GM04503 (cell line): ENCODE results near the gene PLB1.

Source experiments
- DNase-seq: peaks from one replicate; pipeline ENCODE4 v3.0.0-alpha.2; 2012; ENCODE audit warnings: low read depth

Gene PLB1

GRCh38 chr2:28668106-28668814 lies 172.4 kb downstream of the PLB1 start:
- no peak for DNase-seq

GRCh38 chr2:28668880-28669279 lies 173.0 kb downstream of the PLB1 start:
- DNase-seq: no peak

- DNase-seq: no peak
Observed at GRCh38 chr2:28670856-28671255, 175.0 kb downstream of the PLB1 start.

- DNase-seq: no peak
Observed at GRCh38 chr2:28673338-28673737, 177.5 kb downstream of the PLB1 start.

GRCh38 chr2:28674062-28674712 lies 178.3 kb downstream of the PLB1 start:
- DNase-seq: no peak

- DNase-seq: no peak
Observed at GRCh38 chr2:28674713-28675068, 178.8 kb downstream of the PLB1 start.

GRCh38 chr2:28676152-28676835 lies 180.4 kb downstream of the PLB1 start:
- no peak for DNase-seq

- no peak for DNase-seq
Observed at GRCh38 chr2:28678175-28678855, 182.5 kb downstream of the PLB1 start.

- DNase-seq: no peak
Observed at GRCh38 chr2:28678944-28679343, 183.1 kb downstream of the PLB1 start.

GRCh38 chr2:28680657-28681056 lies 184.8 kb downstream of the PLB1 start:
- DNase-seq: no peak

- no peak for DNase-seq
Observed at GRCh38 chr2:28681158-28681571, 185.3 kb downstream of the PLB1 start.

GRCh38 chr2:28681606-28682005 lies 185.7 kb downstream of the PLB1 start:
- no peak for DNase-seq

GRCh38 chr2:28683100-28683706 lies 187.3 kb downstream of the PLB1 start:
- DNase-seq: no peak

GRCh38 chr2:28684142-28684858 lies 188.4 kb downstream of the PLB1 start:
- no peak for DNase-seq

- no peak for DNase-seq
Observed at GRCh38 chr2:28687171-28687570, 191.3 kb downstream of the PLB1 start.

- no peak for DNase-seq
Observed at GRCh38 chr2:28687640-28688385, 192.0 kb downstream of the PLB1 start.

GRCh38 chr2:28688818-28689217 lies 193.0 kb downstream of the PLB1 start:
- DNase-seq: no peak

GRCh38 chr2:28689771-28690170 lies 193.9 kb downstream of the PLB1 start:
- DNase-seq: no peak

GRCh38 chr2:28692411-28692810 lies 196.6 kb downstream of the PLB1 start:
- no peak for DNase-seq

GRCh38 chr2:28693223-28693622 lies 197.4 kb downstream of the PLB1 start:
- no peak for DNase-seq
